OCI-LY1 (cell line): ENCODE results near the gene LRP5.

Experiments used
- H2AFZ ChIP-seq: fragments of 200-600 bp; sonication (generic), shearing (Covaris generic); 2 replicates; pipeline ENCODE4 v1.6.0; 2014; ENCODE audit warnings: antibody characterized with exemption, mild to moderate bottlenecking, low read length
- H3F3A ChIP-seq: fragments of 200-600 bp; sonication (generic), shearing (Covaris generic); 2 replicates; pipeline ENCODE4 v1.6.0; 2014; ENCODE audit warnings: mild to moderate bottlenecking, antibody characterized with exemption, low read length, moderate library complexity; ENCODE audit not compliant: insufficient read depth
- H3K27ac ChIP-seq: fragments of 200-600 bp; sonication (generic); 2 replicates; pipeline ENCODE4 v1.5.1; 2014; ENCODE audit warnings: low read length, mixed run types, mild to moderate bottlenecking, low read depth; ENCODE audit not compliant: poor library complexity, severe bottlenecking
- H3K27me3 ChIP-seq: fragments of 200-600 bp; sonication (generic); 2 replicates; pipeline ENCODE4 v1.6.0; 2014; ENCODE audit warnings: antibody characterized with exemption, mild to moderate bottlenecking, low read length, moderate library complexity; ENCODE audit not compliant: insufficient read depth
- H3K36me3 ChIP-seq: fragments of 200-600 bp; sonication (generic); 2 replicates; pipeline ENCODE4 v1.6.1; 2014; ENCODE audit warnings: mild to moderate bottlenecking, antibody characterized with exemption, low read length, moderate library complexity, mixed read lengths; ENCODE audit not compliant: insufficient read depth
- H3K4me1 ChIP-seq: fragments of 200-600 bp; sonication (generic); 2 replicates; pipeline ENCODE4 v1.5.1; 2014; ENCODE audit warnings: mild to moderate bottlenecking, low read length, moderate library complexity; ENCODE audit not compliant: insufficient read depth, severe bottlenecking
- H3K4me2 ChIP-seq: fragments of 200-600 bp; sonication (generic), shearing (Covaris generic); 2 replicates; pipeline ENCODE4 v1.6.1; 2014; ENCODE audit warnings: low read length
- H3K4me3 ChIP-seq: fragments of 200-600 bp; sonication (generic); 2 replicates; pipeline ENCODE4 v1.5.1; 2014; ENCODE audit warnings: low read length, low read depth, mild to moderate bottlenecking, mixed read lengths; ENCODE audit not compliant: poor library complexity, severe bottlenecking
- H3K79me2 ChIP-seq: fragments of 200-600 bp; shearing (Covaris generic); 2 replicates; pipeline ENCODE4 v1.6.1; 2016; ENCODE audit warnings: mixed run types, low read length, mixed read lengths; ENCODE audit not compliant: insufficient read depth
- H3K9ac ChIP-seq: fragments of 200-600 bp; sonication (generic), shearing (Covaris generic); 2 replicates; pipeline ENCODE4 v1.6.1; 2014; ENCODE audit warnings: mild to moderate bottlenecking, low read length, mixed read lengths
- H3K9me2 ChIP-seq: fragments of 200-600 bp; sonication (generic), shearing (Covaris generic); 2 replicates; pipeline ENCODE4 v1.6.1; 2014; ENCODE audit warnings: low read depth, mild to moderate bottlenecking, low read length, mixed read lengths
- H3K9me3 ChIP-seq: fragments of 200-600 bp; shearing (Covaris generic); 2 replicates; pipeline ENCODE4 v1.6.1; 2014; ENCODE audit warnings: low read length, mixed read lengths
- H4K20me1 ChIP-seq: fragments of 200-600 bp; sonication (generic), shearing (Covaris generic); 2 replicates; pipeline ENCODE4 v1.6.0; 2016; ENCODE audit warnings: mild to moderate bottlenecking, low read length; ENCODE audit not compliant: insufficient read depth
- CTCF ChIP-seq: fragments of 200-600 bp; sonication (generic), shearing (Covaris generic); IDR thresholded peaks from 2 replicates; pipeline ENCODE4 v1.5.1; 2017; ENCODE audit warnings: mild to moderate bottlenecking, antibody characterized with exemption, low read length, moderate library complexity, mixed read lengths
- EZH2 ChIP-seq: fragments of 200-600 bp; sonication (generic), shearing (Covaris generic); IDR thresholded peaks from 2 replicates; pipeline ENCODE4 v1.8.0; 2017; ENCODE audit warnings: borderline replicate concordance, mixed run types, mild to moderate bottlenecking, antibody characterized with exemption, low read length, moderate library complexity, mixed read lengths

Gene LRP5

GRCh38 chr11:68328374-68329091, 16.1 kb downstream of the LRP5 start:
- no peaks in the 10 kb centered on the region for H3K9me3 ChIP-seq
- no peak overlapping the region for H3K9ac ChIP-seq
- H3K79me2 ChIP-seq: no peaks in the 10 kb centered on the region
- H3K36me3 ChIP-seq: no peaks in the 10 kb centered on the region
- TF ChIP-seq CTCF: no peak
- no peak for TF ChIP-seq EZH2
- H3K9me2 ChIP-seq: no peaks in the 10 kb centered on the region
- H3K27me3 ChIP-seq: 0 out of 2 replicates have a peak, but pooled peaks cover 10% of the 10 kb centered on the region
- no peak overlapping the region for H2AFZ ChIP-seq
- H3K4me2 ChIP-seq: no peak overlapping the region
- no peaks in the 10 kb centered on the region for H3K4me1 ChIP-seq
- no peaks in the 10 kb centered on the region for H3F3A ChIP-seq
- H3K27ac ChIP-seq: no peak overlapping the region
- no peaks in the 10 kb centered on the region for H4K20me1 ChIP-seq
- H3K4me3 ChIP-seq: no peak overlapping the region

GRCh38 chr11:68329536-68329935, 17.1 kb downstream of the LRP5 start:
- Histone ChIP-seq H3F3A (no peaks in the 10 kb centered on the region), H3K27ac (no peak overlapping the region), H3K79me2 (no peaks in the 10 kb centered on the region), H3K4me1 (no peaks in the 10 kb centered on the region), H2AFZ (no peak overlapping the region), H3K36me3 (no peaks in the 10 kb centered on the region), H3K9ac (no peak overlapping the region), H3K27me3 (0 out of 2 replicates have a peak, but pooled peaks cover 10% of the 10 kb centered on the region), H3K4me2 (no peak overlapping the region), H3K9me2 (no peaks in the 10 kb centered on the region), H3K9me3 (no peaks in the 10 kb centered on the region), H3K4me3 (no peak overlapping the region), H4K20me1 (no peaks in the 10 kb centered on the region)
- TF ChIP-seq EZH2 (no peak), CTCF (no peak)

GRCh38 chr11:68329978-68330699, 17.7 kb downstream of the LRP5 start:
- TF ChIP-seq EZH2 (no peak), CTCF (no peak)
- Histone ChIP-seq H3K9me3 (no peaks in the 10 kb centered on the region), H3K36me3 (no peaks in the 10 kb centered on the region), H3K4me1 (no peaks in the 10 kb centered on the region), H3K27ac (no peak overlapping the region), H3K27me3 (0 out of 2 replicates have a peak, but pooled peaks cover 10% of the 10 kb centered on the region), H4K20me1 (no peaks in the 10 kb centered on the region), H2AFZ (no peak overlapping the region), H3K4me2 (no peak overlapping the region), H3K9ac (no peak overlapping the region), H3K79me2 (no peaks in the 10 kb centered on the region), H3K9me2 (no peaks in the 10 kb centered on the region), H3K4me3 (no peak overlapping the region), H3F3A (no peaks in the 10 kb centered on the region)
